AG09309 (cell line): Measurements from ENCODE around the gene PTPRM.
A peak's percentile ranks its signal among the peaks of the same experiment; 100 is the strongest.

Experiments used
- DNase-seq: peaks from one replicate; pipeline ENCODE4 v3.0.0-alpha.2; 2010; ENCODE audit warnings: low read depth
- H3K4me3 ChIP-seq: 2 replicates; pipeline ENCODE4 v1.5.1; 2011; ENCODE audit warnings: mild to moderate bottlenecking, low read depth, low read length, moderate library complexity; ENCODE audit not compliant: control insufficient read depth
- TF ChIP-seq, protein P1 (sequence below): IDR thresholded peaks from 2 replicates; pipeline ENCODE4 v1.5.1; 2011; ENCODE audit warnings: mild to moderate bottlenecking, low read depth, low read length, inconsistent platforms; ENCODE audit not compliant: insufficient read depth, control insufficient read depth; ENCODE audit errors: missing control alignments

Gene PTPRM

DNA sequence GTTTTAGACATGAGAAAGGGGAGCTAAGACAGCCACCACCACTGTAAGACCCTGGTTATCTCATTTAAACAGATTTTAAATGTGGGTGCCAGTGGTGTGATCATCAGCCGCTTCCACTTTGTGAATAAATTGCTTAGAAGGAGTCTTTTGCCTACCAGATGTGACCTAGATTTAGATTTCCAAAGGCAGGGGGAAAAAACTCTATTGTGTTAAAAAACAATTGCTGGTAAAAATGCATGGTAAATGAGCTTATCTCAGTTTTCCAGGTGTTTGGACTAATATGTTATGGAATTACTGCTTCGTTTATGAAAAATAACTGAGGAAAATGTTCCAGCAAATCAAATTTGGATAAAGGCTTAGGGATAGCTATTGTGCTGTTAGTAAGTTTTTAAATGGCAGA is 575.8 kb downstream of the PTPRM start:
- TF ChIP-seq, protein P1, sequence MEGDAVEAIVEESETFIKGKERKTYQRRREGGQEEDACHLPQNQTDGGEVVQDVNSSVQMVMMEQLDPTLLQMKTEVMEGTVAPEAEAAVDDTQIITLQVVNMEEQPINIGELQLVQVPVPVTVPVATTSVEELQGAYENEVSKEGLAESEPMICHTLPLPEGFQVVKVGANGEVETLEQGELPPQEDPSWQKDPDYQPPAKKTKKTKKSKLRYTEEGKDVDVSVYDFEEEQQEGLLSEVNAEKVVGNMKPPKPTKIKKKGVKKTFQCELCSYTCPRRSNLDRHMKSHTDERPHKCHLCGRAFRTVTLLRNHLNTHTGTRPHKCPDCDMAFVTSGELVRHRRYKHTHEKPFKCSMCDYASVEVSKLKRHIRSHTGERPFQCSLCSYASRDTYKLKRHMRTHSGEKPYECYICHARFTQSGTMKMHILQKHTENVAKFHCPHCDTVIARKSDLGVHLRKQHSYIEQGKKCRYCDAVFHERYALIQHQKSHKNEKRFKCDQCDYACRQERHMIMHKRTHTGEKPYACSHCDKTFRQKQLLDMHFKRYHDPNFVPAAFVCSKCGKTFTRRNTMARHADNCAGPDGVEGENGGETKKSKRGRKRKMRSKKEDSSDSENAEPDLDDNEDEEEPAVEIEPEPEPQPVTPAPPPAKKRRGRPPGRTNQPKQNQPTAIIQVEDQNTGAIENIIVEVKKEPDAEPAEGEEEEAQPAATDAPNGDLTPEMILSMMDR, result no peak
- DNase-seq, result no peak
- no peak overlapping the region for H3K4me3 ChIP-seq

DNA sequence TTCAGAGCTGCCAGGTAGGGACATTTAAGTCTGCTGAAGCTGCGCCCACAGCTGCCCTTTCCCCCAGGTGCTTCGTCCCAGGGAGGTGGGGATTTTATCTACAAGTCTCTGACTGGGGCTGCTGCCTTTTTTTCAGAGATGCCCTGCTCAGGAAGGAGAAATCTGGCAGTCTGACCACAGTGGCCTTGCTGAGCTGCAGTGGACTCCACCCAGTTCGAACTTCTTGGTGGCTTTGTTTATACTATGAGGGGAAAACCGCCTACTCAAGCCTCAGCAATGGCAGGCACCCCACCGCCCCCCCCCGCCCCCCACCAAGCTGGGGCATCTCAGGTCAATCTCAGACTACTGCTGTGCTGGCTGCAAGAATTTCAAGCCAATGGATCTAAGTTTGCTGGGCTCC is 584.1 kb downstream of the PTPRM start:
- no peak for DNase-seq
- no peak overlapping the region for H3K4me3 ChIP-seq
- TF ChIP-seq, protein P1, result no peak

DNA sequence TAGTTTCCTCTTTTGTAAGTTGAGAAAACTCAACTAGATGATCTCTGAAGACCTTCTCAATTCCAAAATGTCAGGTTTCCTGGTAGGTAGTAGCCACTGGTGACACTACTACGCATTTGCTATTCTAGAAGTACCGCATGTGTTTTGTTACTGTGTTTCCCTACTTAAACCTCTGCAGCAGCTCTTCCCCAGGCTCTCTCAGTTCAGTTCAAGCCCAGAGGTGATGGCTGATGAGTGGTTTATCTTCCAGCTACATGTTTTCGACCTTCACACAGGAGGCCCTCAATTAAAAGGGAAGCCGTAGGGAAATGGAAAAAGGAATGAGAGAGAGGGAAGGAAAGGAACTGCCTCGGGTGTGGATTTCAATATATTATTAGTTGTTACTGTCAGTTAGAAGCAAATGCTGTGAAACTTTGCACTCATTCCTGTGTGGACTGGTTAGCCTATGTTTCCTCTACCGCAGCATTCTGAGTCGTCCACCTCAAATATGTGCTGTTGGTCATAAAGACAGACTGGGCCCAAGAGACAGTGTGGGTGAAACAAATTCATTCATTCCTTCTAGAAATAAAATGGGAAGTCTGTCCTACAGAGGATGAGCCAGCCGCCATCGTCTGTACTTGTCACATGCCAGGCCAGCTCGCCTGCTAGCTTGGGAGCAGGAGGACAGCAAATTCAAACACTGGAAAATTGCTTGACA is 586.9 kb downstream of the PTPRM start:
- no peak overlapping the region for H3K4me3 ChIP-seq
- DNase-seq, result peak; percentile 38
- TF ChIP-seq, protein P1, result no peak

DNA sequence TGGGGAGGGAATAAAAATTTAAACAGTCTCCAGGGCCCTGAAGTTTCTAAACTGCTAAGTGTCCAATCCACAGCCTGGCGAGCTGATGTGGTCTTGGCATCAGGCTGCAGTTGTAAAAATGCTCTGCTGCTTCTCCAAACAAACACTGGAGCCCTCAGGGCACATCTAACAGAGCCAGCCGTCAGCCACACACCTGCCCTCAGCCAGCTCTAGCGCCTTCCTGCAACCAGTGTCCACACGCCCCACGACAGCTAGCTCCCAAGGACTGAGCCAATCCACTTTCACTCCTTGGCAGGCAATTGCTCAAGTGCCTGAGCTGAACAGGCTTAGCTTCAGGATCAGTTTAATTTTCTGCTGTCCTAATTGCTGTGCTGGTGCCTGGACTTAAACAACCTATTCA is 595.7 kb downstream of the PTPRM start:
- DNase-seq, result no peak
- no peak overlapping the region for H3K4me3 ChIP-seq
- TF ChIP-seq, protein P1, result no peak

DNA sequence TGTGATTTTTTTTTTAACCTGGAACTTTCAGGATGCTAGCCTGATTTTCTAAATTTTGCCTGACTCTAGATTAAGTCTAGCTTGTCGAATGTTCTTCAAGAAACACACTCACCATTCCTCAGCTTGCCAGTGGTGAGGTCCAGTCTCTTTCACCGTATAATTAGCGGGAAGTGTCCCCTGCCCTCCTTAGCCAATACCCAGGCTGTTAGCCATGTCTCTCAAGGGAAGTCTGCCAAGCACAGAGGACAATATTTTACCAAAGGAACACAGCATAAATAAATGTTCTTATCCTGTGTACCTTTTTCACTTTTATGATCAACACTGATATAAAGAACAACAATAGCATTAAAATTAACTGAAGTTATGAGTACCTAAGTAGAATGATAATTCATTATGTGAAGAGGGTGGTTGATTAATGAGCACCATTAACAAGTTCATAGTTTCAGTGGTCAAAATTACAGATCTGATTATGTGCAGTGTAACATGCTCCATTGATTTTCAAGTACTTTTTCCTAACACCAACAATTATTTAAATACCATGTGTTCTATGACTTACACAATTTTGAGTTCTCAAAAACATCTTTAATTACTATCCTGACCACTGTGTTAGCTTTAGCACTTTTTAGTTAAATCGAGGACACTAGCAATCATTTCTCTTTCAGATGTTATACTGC is 596.3 kb downstream of the PTPRM start:
- no peak for DNase-seq
- TF ChIP-seq, protein P1, result no peak
- no peak overlapping the region for H3K4me3 ChIP-seq

DNA sequence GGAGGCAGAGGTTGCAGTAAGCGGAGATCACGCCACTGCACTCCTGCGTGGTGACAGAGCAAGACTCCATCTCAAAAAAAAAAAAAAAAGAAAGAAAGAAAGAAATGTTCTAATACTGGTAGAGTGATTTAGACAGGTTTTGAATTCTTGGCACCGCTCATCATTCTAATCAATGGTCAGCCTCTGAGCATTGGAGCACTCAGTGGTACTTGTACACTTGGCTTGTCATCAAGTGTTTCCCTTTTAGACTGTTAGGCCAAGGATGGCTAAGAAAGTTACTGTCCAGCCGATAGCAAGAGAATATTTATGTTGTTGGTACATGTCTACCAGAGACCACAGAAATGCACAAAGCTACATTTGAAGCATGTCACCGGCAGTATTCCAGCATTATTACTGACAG is 598.0 kb downstream of the PTPRM start:
- DNase-seq, result no peak
- H3K4me3 ChIP-seq, result no peak overlapping the region
- TF ChIP-seq, protein P1, result no peak
